ENCODE results near the gene PSMD1.

Gene PSMD1

GRCh38 chr2:231012463-231012862 is 44.2 kb upstream of the PSMD1 start:
- no peak for ATAC-seq
- TF ChIP-seq TCF4 (CRISPR knock-in tag; IDR thresholded peaks at IDR 0.05; ENCODE audit: borderline replicate concordance) (no peak), ZNF70 (CRISPR knock-in tag; IDR thresholded peaks at IDR 0.05) (no peak), RARB (CRISPR knock-in tag; IDR thresholded peaks at IDR 0.05) (no peak), ISL1 (CRISPR knock-in tag; IDR thresholded peaks at IDR 0.05) (no peak), BACH2 (CRISPR knock-in tag; IDR thresholded peaks at IDR 0.05; ENCODE audit: borderline replicate concordance) (no peak), OSR1 (CRISPR knock-in tag; IDR thresholded peaks at IDR 0.05) (no peak), ZNF8 (CRISPR knock-in tag; IDR thresholded peaks at IDR 0.05) (no peak), PATZ1 (CRISPR knock-in tag; IDR thresholded peaks at IDR 0.05; ENCODE audit: borderline replicate concordance) (no peak), ZNF565 (CRISPR knock-in tag; conservative IDR thresholded peaks at IDR 0.05; ENCODE audit: low read depth) (no peak), ZC3H10 (CRISPR knock-in tag; IDR thresholded peaks at IDR 0.05) (no peak), SNAI2 (CRISPR knock-in tag; IDR thresholded peaks at IDR 0.05) (no peak), GLIS3 (CRISPR knock-in tag; IDR thresholded peaks at IDR 0.05) (no peak)
- TF ChIP-seq, protein P1, sequence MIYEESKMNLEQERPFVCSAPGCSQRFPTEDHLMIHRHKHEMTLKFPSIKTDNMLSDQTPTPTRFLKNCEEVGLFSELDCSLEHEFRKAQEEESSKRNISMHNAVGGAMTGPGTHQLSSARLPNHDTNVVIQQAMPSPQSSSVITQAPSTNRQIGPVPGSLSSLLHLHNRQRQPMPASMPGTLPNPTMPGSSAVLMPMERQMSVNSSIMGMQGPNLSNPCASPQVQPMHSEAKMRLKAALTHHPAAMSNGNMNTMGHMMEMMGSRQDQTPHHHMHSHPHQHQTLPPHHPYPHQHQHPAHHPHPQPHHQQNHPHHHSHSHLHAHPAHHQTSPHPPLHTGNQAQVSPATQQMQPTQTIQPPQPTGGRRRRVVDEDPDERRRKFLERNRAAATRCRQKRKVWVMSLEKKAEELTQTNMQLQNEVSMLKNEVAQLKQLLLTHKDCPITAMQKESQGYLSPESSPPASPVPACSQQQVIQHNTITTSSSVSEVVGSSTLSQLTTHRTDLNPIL (CRISPR knock-in tag; IDR thresholded peaks at IDR 0.05; ENCODE audit: low read depth) = no peak
- TF ChIP-seq, protein P2, sequence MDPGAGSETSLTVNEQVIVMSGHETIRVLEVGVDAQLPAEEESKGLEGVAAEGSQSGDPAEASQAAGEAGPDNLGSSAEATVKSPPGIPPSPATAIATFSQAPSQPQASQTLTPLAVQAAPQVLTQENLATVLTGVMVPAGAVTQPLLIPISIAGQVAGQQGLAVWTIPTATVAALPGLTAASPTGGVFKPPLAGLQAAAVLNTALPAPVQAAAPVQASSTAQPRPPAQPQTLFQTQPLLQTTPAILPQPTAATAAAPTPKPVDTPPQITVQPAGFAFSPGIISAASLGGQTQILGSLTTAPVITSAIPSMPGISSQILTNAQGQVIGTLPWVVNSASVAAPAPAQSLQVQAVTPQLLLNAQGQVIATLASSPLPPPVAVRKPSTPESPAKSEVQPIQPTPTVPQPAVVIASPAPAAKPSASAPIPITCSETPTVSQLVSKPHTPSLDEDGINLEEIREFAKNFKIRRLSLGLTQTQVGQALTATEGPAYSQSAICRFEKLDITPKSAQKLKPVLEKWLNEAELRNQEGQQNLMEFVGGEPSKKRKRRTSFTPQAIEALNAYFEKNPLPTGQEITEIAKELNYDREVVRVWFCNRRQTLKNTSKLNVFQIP (CRISPR knock-in tag; IDR thresholded peaks at IDR 0.05; ENCODE audit: borderline replicate concordance, low read depth) = no peak

DNA sequence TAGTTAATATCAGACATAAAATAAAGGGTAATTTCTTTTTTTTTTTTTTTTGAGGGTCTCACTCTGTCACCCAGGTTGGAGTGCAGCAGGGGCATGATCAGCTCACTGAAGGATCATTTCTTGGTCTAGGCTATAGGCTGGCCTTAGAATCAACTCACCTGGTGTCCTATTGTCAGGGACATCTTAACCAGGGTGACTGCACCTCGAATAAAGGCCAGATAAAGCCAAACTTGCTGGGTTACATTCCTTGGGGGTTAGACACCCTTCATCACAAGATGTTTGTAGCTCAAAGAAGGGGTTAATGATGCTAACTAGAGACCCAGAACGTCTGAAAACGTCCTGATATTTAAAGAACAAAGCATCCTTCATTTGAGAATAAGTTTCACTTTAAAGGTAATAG is 42.8 kb upstream of the PSMD1 start:
- no peak for ATAC-seq
- TF ChIP-seq ZNF565 (CRISPR knock-in tag; conservative IDR thresholded peaks at IDR 0.05; ENCODE audit: low read depth) (no peak), ZC3H10 (CRISPR knock-in tag; IDR thresholded peaks at IDR 0.05) (no peak), ARNTL (CRISPR knock-in tag; IDR thresholded peaks at IDR 0.05; ENCODE audit: borderline replicate concordance, low read depth) (no peak), PATZ1 (CRISPR knock-in tag; IDR thresholded peaks at IDR 0.05; ENCODE audit: borderline replicate concordance) (no peak), ZNF70 (CRISPR knock-in tag; IDR thresholded peaks at IDR 0.05) (no peak), TCF4 (CRISPR knock-in tag; IDR thresholded peaks at IDR 0.05; ENCODE audit: borderline replicate concordance) (no peak), ISL1 (CRISPR knock-in tag; IDR thresholded peaks at IDR 0.05) (no peak), PPARA (CRISPR knock-in tag; IDR thresholded peaks at IDR 0.05; ENCODE audit: borderline replicate concordance) (no peak), SNAI2 (CRISPR knock-in tag; IDR thresholded peaks at IDR 0.05) (no peak), RARB (CRISPR knock-in tag; IDR thresholded peaks at IDR 0.05) (no peak), BACH2 (CRISPR knock-in tag; IDR thresholded peaks at IDR 0.05; ENCODE audit: borderline replicate concordance) (no peak)
- TF ChIP-seq, protein P2 (CRISPR knock-in tag; IDR thresholded peaks at IDR 0.05; ENCODE audit: borderline replicate concordance, low read depth) = no peak
- TF ChIP-seq, protein P3, sequence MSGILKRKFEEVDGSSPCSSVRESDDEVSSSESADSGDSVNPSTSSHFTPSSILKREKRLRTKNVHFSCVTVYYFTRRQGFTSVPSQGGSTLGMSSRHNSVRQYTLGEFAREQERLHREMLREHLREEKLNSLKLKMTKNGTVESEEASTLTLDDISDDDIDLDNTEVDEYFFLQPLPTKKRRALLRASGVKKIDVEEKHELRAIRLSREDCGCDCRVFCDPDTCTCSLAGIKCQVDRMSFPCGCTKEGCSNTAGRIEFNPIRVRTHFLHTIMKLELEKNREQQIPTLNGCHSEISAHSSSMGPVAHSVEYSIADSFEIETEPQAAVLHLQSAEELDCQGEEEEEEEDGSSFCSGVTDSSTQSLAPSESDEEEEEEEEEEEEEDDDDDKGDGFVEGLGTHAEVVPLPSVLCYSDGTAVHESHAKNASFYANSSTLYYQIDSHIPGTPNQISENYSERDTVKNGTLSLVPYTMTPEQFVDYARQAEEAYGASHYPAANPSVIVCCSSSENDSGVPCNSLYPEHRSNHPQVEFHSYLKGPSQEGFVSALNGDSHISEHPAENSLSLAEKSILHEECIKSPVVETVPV (CRISPR knock-in tag; IDR thresholded peaks at IDR 0.05) = no peak
- TF ChIP-seq, protein P4, sequence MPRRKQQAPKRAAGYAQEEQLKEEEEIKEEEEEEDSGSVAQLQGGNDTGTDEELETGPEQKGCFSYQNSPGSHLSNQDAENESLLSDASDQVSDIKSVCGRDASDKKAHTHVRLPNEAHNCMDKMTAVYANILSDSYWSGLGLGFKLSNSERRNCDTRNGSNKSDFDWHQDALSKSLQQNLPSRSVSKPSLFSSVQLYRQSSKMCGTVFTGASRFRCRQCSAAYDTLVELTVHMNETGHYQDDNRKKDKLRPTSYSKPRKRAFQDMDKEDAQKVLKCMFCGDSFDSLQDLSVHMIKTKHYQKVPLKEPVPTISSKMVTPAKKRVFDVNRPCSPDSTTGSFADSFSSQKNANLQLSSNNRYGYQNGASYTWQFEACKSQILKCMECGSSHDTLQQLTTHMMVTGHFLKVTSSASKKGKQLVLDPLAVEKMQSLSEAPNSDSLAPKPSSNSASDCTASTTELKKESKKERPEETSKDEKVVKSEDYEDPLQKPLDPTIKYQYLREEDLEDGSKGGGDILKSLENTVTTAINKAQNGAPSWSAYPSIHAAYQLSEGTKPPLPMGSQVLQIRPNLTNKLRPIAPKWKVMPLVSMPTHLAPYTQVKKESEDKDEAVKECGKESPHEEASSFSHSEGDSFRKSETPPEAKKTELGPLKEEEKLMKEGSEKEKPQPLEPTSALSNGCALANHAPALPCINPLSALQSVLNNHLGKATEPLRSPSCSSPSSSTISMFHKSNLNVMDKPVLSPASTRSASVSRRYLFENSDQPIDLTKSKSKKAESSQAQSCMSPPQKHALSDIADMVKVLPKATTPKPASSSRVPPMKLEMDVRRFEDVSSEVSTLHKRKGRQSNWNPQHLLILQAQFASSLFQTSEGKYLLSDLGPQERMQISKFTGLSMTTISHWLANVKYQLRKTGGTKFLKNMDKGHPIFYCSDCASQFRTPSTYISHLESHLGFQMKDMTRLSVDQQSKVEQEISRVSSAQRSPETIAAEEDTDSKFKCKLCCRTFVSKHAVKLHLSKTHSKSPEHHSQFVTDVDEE (CRISPR knock-in tag; IDR thresholded peaks at IDR 0.05) = no peak
